Skeletal muscle tissue (tissue), 4 donors: Measurements from ENCODE around the gene WDR70. TPM values are rescaled to one million over a fixed set of nuclear protein-coding genes. Genes with fewer than 3 reads are reported as not detected.
"Not testable (repeated sequence)": the region's sequence is repeated elsewhere in the genome, so short reads cannot be mapped to it uniquely, and the experiment has no call there.

Source experiments
- H3K27ac ChIP-seq: one replicate; pipeline ENCODE4 v1.7.0; 2013; ENCODE audit warnings: mild to moderate bottlenecking, low read depth, low read length, inconsistent platforms
- H3K27me3 ChIP-seq, 3 donors: one replicate each; pipeline ENCODE4 v1.7.0; 2013; ENCODE audit warnings: low read length in 3 of 3; ENCODE audit not compliant: control insufficient read depth in 3 of 3, insufficient read depth in 3 of 3
- H3K36me3 ChIP-seq, 3 donors: one replicate each; pipeline ENCODE4 v1.7.0; 2013; ENCODE audit warnings: low read length in 3 of 3; ENCODE audit not compliant: control insufficient read depth in 3 of 3, insufficient read depth in 3 of 3
- H3K4me1 ChIP-seq, 3 donors: one replicate each; pipeline ENCODE4 v1.7.0; 2013; ENCODE audit warnings: low read length in 3 of 3, mild to moderate bottlenecking in 3 of 3; ENCODE audit not compliant: control insufficient read depth in 3 of 3, insufficient read depth in 3 of 3
- H3K4me3 ChIP-seq, 3 donors: one replicate each; pipeline ENCODE4 v1.7.0; 2013; ENCODE audit warnings: low read length in 3 of 3
- H3K9ac ChIP-seq, 3 donors: one replicate each; pipeline ENCODE4 v1.7.0; 2013; ENCODE audit warnings: low read length in 3 of 3, mild to moderate bottlenecking in 3 of 3, moderate library complexity in 2 of 3, low read depth in 1 of 3
- H3K9me3 ChIP-seq, 3 donors: one replicate each; pipeline ENCODE4 v1.7.0; 2013; ENCODE audit warnings: low read length in 3 of 3; ENCODE audit not compliant: control insufficient read depth in 3 of 3
- total RNA-seq: library from RNA; depleted of rRNA; stranded (reverse); fragments of >200 nt; gene quantifications from one replicate; pipeline ENCODE4 v1.2.3, GENCODE V29; 2014
- donor health status: Osteomylitis.

Gene WDR70
- total RNA-seq, 1 donor from 2014 or later: 23.0 TPM

GRCh38 chr5:37478121-37478894, 99.2 kb downstream of the WDR70 start:
- Histone ChIP-seq H3K4me1 (no peaks in the 10 kb centered on the region), H3K9ac (no peak overlapping the region), H3K27ac (no peak overlapping the region), H3K36me3 (peaks cover 8 to 10% (median 10%) of the 10 kb centered on the region in 3 donors), H3K4me3 (no peak overlapping the region), H3K9me3 (no peaks in the 10 kb centered on the region), H3K27me3 (no peaks in the 10 kb centered on the region)

GRCh38 chr5:37481395-37481794, 102.3 kb downstream of the WDR70 start:
- not testable (repeated sequence) for H3K9ac ChIP-seq, H3K27ac ChIP-seq, H3K27me3 ChIP-seq, H3K9me3 ChIP-seq, H3K4me3 ChIP-seq, H3K4me1 ChIP-seq
- peaks cover 8 to 10% (median 10%) of the 10 kb centered on the region in 3 donors for H3K36me3 ChIP-seq

GRCh38 chr5:37490120-37490810, 111.1 kb downstream of the WDR70 start:
- Histone ChIP-seq H3K27ac (no peak overlapping the region), H3K4me3 (no peak overlapping the region)

GRCh38 chr5:37490931-37491330, 111.8 kb downstream of the WDR70 start:
- Histone ChIP-seq H3K4me3 (no peak overlapping the region), H3K27me3 (no peaks in the 10 kb centered on the region), H3K27ac (no peak overlapping the region), H3K9ac (no peak overlapping the region), H3K4me1 (peaks cover 0 to 3% (median 0%) of the 10 kb centered on the region in 3 donors), H3K9me3 (no peaks in the 10 kb centered on the region), H3K36me3 (no peaks in the 10 kb centered on the region)

More at GRCh38 chr5:37490120-37490810, 111.1 kb downstream of the WDR70 start:
- H3K36me3 ChIP-seq: no peaks in the 10 kb centered on the region
- H3K4me1 ChIP-seq: peaks cover 0 to 3% (median 0%) of the 10 kb centered on the region in 3 donors
- H3K9ac ChIP-seq: no peak overlapping the region
- H3K27me3 ChIP-seq: no peaks in the 10 kb centered on the region
- H3K9me3 ChIP-seq: no peaks in the 10 kb centered on the region

GRCh38 chr5:37492778-37493555, 113.8 kb downstream of the WDR70 start:
- Histone ChIP-seq H3K4me1 (peaks cover 0 to 3% (median 0%) of the 10 kb centered on the region in 3 donors), H3K36me3 (no peaks in the 10 kb centered on the region), H3K9me3 (no peaks in the 10 kb centered on the region), H3K9ac (no peak overlapping the region), H3K27ac (no peak overlapping the region), H3K27me3 (no peaks in the 10 kb centered on the region), H3K4me3 (no peak overlapping the region)

- peak overlapping the region in 1 of 3 donors; percentile 2 for H3K9ac ChIP-seq
- H3K4me1 ChIP-seq: peaks cover 0 to 3% (median 0%) of the 10 kb centered on the region in 3 donors
- peaks cover 0 to 3% (median 0%) of the 10 kb centered on the region in 3 donors for H3K36me3 ChIP-seq
- H3K27ac ChIP-seq: no peak overlapping the region
- H3K27me3 ChIP-seq: no peaks in the 10 kb centered on the region
- H3K4me3 ChIP-seq: no peak overlapping the region
- H3K9me3 ChIP-seq: no peaks in the 10 kb centered on the region
Observed at GRCh38 chr5:37494756-37495155, 115.6 kb downstream of the WDR70 start.

- no peaks in the 10 kb centered on the region for H3K27me3 ChIP-seq
- no peak overlapping the region for H3K9ac ChIP-seq
- H3K4me3 ChIP-seq: no peak overlapping the region
- no peaks in the 10 kb centered on the region for H3K9me3 ChIP-seq
- no peak overlapping the region for H3K27ac ChIP-seq
- H3K36me3 ChIP-seq: peaks cover 0 to 3% (median 0%) of the 10 kb centered on the region in 3 donors
- H3K4me1 ChIP-seq: peaks cover 0 to 3% (median 0%) of the 10 kb centered on the region in 3 donors
Observed at GRCh38 chr5:37495210-37495609, 116.1 kb downstream of the WDR70 start.

GRCh38 chr5:37495668-37496347, 116.7 kb downstream of the WDR70 start:
- Histone ChIP-seq H3K9ac (no peak overlapping the region), H3K27ac (no peak overlapping the region), H3K9me3 (no peaks in the 10 kb centered on the region), H3K36me3 (peaks cover 0 to 3% (median 0%) of the 10 kb centered on the region in 3 donors), H3K4me3 (no peak overlapping the region), H3K27me3 (no peaks in the 10 kb centered on the region), H3K4me1 (peaks cover 0 to 3% (median 0%) of the 10 kb centered on the region in 3 donors)

- no peak overlapping the region for H3K4me3 ChIP-seq
- H3K27me3 ChIP-seq: no peaks in the 10 kb centered on the region
Observed at GRCh38 chr5:37496902-37497445, 117.9 kb downstream of the WDR70 start.

More at GRCh38 chr5:37496902-37497445, 117.9 kb downstream of the WDR70 start:
- Histone ChIP-seq H3K9ac (no peak overlapping the region), H3K9me3 (no peaks in the 10 kb centered on the region), H3K36me3 (peaks cover 0 to 3% (median 0%) of the 10 kb centered on the region in 3 donors), H3K4me1 (peaks cover 0 to 3% (median 0%) of the 10 kb centered on the region in 3 donors), H3K27ac (no peak overlapping the region)
